A375 (cell line): ENCODE results near the gene ZNF791. TPM values are rescaled to one million over a fixed set of nuclear protein-coding genes. Genes with fewer than 3 reads are reported as not detected.

Experiments used
- total RNA-seq: library from RNA; depleted of rRNA; stranded (reverse); fragments of >200 nt; shearing (Covaris generic); gene quantifications from 2 replicates; pipeline ENCODE4 v1.2.3, GENCODE V29; 2014; rRNA removed

The ZNF791 gene
- total RNA-seq = 12.5 and 16.3 TPM in 2 replicates

GRCh38 chr19:12610540-12611360 is at the start of gene ZNF791, which contains the start of gene ZNF490:
TSS of gene ZNF791 (plus strand) at chr19:12610920. CDS start at chr19:12611080, 160 bp downstream.
TSS of gene ZNF490 (minus strand) at chr19:12610813. CDS start at chr19:12610680, 133 bp downstream.

DNA sequence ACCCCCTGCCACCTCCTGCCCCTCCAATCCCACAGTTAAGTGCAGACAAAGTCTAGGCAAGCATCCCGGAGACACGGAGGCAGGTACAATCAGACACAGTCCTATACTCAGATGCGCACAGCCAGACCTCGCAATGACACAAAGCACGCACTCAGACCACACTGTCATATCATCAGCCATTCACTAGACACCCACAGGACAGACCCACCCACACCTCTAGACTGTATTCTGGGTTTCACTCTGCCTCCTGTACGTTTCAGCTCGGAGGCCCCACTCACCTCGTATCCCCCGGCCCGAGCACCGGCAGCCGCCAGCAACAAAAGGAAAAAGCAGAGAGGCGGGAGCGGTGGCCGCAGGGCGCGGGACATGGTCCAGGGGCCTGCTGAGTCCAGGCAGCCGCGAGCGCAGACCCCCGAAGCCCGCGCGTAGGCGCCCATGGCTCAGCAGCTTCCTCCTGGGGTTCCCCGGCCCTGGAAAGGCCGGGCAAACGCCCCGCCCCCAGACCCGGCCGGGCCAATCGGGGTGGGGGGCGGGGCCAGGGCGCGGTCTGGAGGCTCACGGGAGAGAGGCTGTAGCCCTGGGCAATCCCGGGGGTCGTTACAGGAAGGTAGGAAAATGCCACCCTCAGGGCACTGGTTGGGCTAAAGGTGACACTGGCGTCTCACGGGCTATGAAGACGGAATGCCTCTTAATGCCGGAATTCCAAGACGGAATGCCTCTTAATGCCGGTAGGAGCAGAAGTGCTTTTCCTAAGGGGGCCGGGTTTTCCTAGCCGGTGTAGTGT is 55.7 kb downstream of the ZNF791 start, which contains the start of the genes MAN2B1 and WDR83:
TSS of gene MAN2B1 (minus strand) at position 478 of the 784 bp plus-strand sequence. CDS start at position 437, 41 bp downstream.
TSS of gene WDR83 (plus strand) at position 543 of the 784 bp plus-strand sequence. CDS start 2,984 bp downstream, outside the sequence.

GRCh38 chr19:12681074-12681987 is 70.6 kb downstream of the ZNF791 start, which contains the start of gene DHPS:
TSS of gene DHPS (minus strand) at chr19:12681880. CDS start at chr19:12681766, 114 bp downstream.

Other genes with a start within 250 kb of the ZNF791 start
- gene ZNF442, start 245.2 kb upstream of the ZNF791 start, total RNA-seq = 0.21 and 0.53 TPM in 2 replicates
- 2.3 and 4.1 TPM in 2 replicates for gene ZNF799, start 209.6 kb upstream of the ZNF791 start, total RNA-seq
- 2.2 and 2.5 TPM in 2 replicates for gene ZNF443, start 169.9 kb upstream of the ZNF791 start, total RNA-seq
- 0.45 and 0.98 TPM in 2 replicates for gene ZNF709, start 126.1 kb upstream of the ZNF791 start, total RNA-seq
- gene ZNF564, start 59.4 kb upstream of the ZNF791 start, total RNA-seq = 3.4 TPM in 2 replicates
- 8.4 and 12.2 TPM in 2 replicates for gene ZNF490, start 107 bp upstream of the ZNF791 start, total RNA-seq
- 50.7 and 54.4 TPM in 2 replicates for gene MAN2B1, start 55.8 kb downstream of the ZNF791 start, total RNA-seq
- 52.2 and 53.5 TPM in 2 replicates for gene WDR83, start 55.9 kb downstream of the ZNF791 start, total RNA-seq
- 193 and 202 TPM in 2 replicates for gene DHPS, start 71.0 kb downstream of the ZNF791 start, total RNA-seq
- 2.1 TPM in 1 of 2 replicates, not detected in the other for gene GNG14, start 77.1 kb downstream of the ZNF791 start, total RNA-seq
- 34.6 and 41.0 TPM in 2 replicates for gene FBXW9, start 85.7 kb downstream of the ZNF791 start, total RNA-seq
- 39.9 and 41.8 TPM in 2 replicates for gene TNPO2, start 113.0 kb downstream of the ZNF791 start, total RNA-seq
- gene TRIR, start 123.8 kb downstream of the ZNF791 start, total RNA-seq = 639 and 708 TPM in 2 replicates
- 128 and 132 TPM in 2 replicates for gene GET3, start 126.6 kb downstream of the ZNF791 start, total RNA-seq
- gene BEST2, start 140.9 kb downstream of the ZNF791 start, total RNA-seq = not detected in 2 replicates
- 21.1 and 25.3 TPM in 2 replicates for gene HOOK2, start 164.6 kb downstream of the ZNF791 start, total RNA-seq
- gene JUNB, start 180.6 kb downstream of the ZNF791 start, total RNA-seq = 171 and 236 TPM in 2 replicates
- gene PRDX2, start 190.9 kb downstream of the ZNF791 start, total RNA-seq = 319 and 370 TPM in 2 replicates
- not detected in 2 replicates for gene THSD8, start 191.1 kb downstream of the ZNF791 start, total RNA-seq
- 96.4 and 96.8 TPM in 2 replicates for gene RNASEH2A, start 195.7 kb downstream of the ZNF791 start, total RNA-seq
- not detected in 2 replicates for gene RTBDN, start 223.7 kb downstream of the ZNF791 start, total RNA-seq
- gene MAST1, start 227.6 kb downstream of the ZNF791 start, total RNA-seq = 0.45 and 2.2 TPM in 2 replicates